Measurements from ENCODE around the gene TBC1D22A. TPM values are rescaled to one million over a fixed set of nuclear protein-coding genes. Genes with fewer than 3 reads are reported as not detected.

TBC1D22A gene
- total RNA-seq, 1 donor, result 17.7 TPM

DNA sequence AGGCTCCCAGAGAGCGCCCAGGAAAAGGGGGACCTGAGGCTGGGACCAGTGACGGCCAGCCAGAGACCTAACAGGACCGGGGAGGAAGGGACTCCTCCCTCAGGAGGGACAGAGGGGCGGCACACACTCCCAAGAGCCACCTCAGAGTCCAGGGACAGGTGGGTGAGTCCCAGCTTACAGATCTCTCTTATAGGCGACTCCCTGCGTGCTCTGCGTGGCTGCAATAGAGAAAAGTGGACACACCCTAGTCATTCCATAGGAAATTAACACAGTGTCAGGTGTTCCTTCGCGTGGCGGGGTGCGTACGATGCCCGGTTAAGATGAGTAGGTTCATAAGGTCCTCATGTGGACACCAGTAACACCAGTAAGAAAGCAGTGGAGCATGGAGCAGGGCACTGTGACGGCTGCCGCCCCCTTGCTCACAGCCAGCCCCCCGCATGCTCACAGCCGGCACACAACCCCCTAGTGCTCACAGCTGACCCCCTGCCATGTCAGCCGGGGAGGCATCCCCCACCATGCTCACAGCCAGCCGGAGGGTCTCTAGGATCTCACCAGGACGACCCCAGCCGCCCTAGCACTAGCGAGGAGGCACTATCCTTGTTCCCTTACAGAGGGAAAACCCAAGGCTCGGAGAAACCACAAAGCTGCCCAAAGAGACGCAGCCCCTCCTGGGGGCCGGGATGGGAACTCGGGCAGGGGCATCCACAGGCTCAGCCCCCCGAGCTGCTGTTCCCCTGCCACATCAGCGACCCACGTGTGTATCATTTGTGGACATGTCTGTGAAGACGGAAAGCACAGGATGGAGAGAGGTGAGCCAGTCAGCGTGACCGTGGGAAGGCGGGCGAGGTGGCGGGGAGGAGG lies 426.8 kb downstream of the TBC1D22A start:
- Histone ChIP-seq H4K20me1 (ENCODE audit: insufficient read depth, low read length) (no peaks in the 10 kb centered on the region), H3K36me3 (ENCODE audit: insufficient read depth, low read length) (no peaks in the 10 kb centered on the region), H2AFZ (ENCODE audit: low read length) (no peak overlapping the region), H3K9me3 (ENCODE audit: low read depth, low read length) (no peaks in the 10 kb centered on the region), H3K79me2 (ENCODE audit: insufficient read depth, low read length) (no peaks in the 10 kb centered on the region), H3K27ac (ENCODE audit: low read depth, low read length) (no peak overlapping the region), H3K4me2 (ENCODE audit: insufficient read depth, low read length) (no peak overlapping the region), H3K4me3 (ENCODE audit: insufficient read depth, low read length) (no peak overlapping the region), H3K27me3 (ENCODE audit: insufficient read depth, low read length) (no peaks in the 10 kb centered on the region), H3K4me1 (ENCODE audit: insufficient read depth, low read length) (no peaks in the 10 kb centered on the region)
- peak; percentile 68 for DNase-seq (ENCODE audit: insufficient read length, low spot score, missing footprints)
- TF ChIP-seq, protein P1, sequence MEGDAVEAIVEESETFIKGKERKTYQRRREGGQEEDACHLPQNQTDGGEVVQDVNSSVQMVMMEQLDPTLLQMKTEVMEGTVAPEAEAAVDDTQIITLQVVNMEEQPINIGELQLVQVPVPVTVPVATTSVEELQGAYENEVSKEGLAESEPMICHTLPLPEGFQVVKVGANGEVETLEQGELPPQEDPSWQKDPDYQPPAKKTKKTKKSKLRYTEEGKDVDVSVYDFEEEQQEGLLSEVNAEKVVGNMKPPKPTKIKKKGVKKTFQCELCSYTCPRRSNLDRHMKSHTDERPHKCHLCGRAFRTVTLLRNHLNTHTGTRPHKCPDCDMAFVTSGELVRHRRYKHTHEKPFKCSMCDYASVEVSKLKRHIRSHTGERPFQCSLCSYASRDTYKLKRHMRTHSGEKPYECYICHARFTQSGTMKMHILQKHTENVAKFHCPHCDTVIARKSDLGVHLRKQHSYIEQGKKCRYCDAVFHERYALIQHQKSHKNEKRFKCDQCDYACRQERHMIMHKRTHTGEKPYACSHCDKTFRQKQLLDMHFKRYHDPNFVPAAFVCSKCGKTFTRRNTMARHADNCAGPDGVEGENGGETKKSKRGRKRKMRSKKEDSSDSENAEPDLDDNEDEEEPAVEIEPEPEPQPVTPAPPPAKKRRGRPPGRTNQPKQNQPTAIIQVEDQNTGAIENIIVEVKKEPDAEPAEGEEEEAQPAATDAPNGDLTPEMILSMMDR (IDR thresholded peaks at IDR 0.05; ENCODE audit: extremely low read depth, low read depth, low read length), result no peak

DNA sequence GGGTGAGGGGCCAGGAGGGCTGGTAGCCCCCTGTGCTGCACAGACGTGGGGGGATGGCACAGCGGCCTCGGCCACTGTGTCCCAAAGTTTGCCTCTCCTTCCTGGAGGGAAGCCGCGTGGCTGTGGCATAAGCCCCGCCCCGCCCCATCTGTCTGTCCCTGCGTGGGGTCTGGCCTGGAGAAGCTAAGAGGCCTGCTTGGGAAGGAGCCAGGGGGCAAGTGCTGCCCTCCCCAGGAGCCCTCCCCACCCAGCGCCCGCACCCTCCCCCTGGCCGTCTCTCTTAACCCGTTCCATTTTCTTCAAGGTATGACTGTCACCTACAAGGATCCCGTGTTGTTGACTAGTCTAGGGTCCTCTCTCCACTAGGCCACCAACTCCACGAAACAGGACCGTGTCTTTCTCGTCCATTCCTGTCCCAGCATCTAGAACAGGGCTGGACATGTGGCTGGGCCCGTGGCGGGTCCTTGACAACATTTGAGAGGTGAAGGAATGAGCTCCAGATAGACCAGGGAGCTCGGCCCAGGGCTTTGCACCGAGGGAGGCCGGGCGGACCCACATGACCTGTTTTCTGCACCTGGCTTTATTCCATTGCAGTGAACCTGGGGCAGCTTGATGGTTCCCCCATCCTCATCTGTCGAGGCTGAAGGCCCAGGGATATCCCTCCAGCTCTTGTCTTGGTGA lies 428.0 kb downstream of the TBC1D22A start:
- no peak overlapping the region for H3K4me3 ChIP-seq (ENCODE audit: insufficient read depth, low read length)
- DNase-seq (ENCODE audit: insufficient read length, low spot score, missing footprints), result peak; percentile 48
- H3K79me2 ChIP-seq (ENCODE audit: insufficient read depth, low read length), result no peaks in the 10 kb centered on the region
- H4K20me1 ChIP-seq (ENCODE audit: insufficient read depth, low read length), result no peaks in the 10 kb centered on the region
- TF ChIP-seq, protein P1 (IDR thresholded peaks at IDR 0.05; ENCODE audit: extremely low read depth, low read depth, low read length), result no peak
- H3K9me3 ChIP-seq (ENCODE audit: low read depth, low read length), result no peaks in the 10 kb centered on the region
- H3K4me1 ChIP-seq (ENCODE audit: insufficient read depth, low read length), result no peaks in the 10 kb centered on the region
- H3K27ac ChIP-seq (ENCODE audit: low read depth, low read length), result no peak overlapping the region
- no peaks in the 10 kb centered on the region for H3K36me3 ChIP-seq (ENCODE audit: insufficient read depth, low read length)
- no peak overlapping the region for H2AFZ ChIP-seq (ENCODE audit: low read length)
- H3K4me2 ChIP-seq (ENCODE audit: insufficient read depth, low read length), result no peak overlapping the region
- H3K27me3 ChIP-seq (ENCODE audit: insufficient read depth, low read length), result no peaks in the 10 kb centered on the region

DNA sequence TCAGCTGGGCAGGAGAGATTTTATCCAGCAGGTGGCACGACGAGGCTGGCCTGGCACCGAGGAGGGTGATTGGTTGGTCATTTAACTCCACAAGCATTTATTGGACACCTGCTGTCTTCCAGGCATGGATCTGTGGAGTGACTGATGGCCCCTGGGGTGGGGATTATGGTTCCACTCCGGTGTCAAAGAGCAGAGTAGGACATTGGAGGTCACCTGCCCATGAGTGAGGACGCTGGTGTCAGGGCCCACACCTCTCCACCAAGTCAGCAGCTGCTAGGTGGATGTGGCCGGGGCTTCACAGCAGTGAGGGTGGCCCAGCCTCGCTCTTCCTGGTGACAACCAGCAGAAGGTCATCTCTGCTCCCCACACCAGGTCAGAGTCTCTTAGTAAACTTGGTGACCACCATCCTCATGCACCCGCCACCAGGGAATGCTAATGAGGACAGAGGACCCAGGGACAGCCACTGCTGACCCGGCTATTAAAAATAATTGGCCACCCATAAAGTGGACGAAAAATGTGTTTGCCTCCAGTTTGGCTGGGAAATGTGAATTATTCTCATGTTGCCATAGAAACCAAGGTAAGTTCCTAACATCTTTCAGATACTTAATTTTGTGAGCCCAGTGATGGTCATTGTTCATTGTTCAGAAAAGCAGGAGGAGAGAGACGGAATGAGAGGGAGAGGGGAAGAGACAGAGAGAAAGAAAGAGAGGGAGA lies 428.7 kb downstream of the TBC1D22A start:
- Histone ChIP-seq H3K36me3 (ENCODE audit: insufficient read depth, low read length) (no peaks in the 10 kb centered on the region), H3K4me3 (ENCODE audit: insufficient read depth, low read length) (no peak overlapping the region), H3K79me2 (ENCODE audit: insufficient read depth, low read length) (no peaks in the 10 kb centered on the region), H2AFZ (ENCODE audit: low read length) (no peak overlapping the region), H4K20me1 (ENCODE audit: insufficient read depth, low read length) (no peaks in the 10 kb centered on the region), H3K27me3 (ENCODE audit: insufficient read depth, low read length) (no peaks in the 10 kb centered on the region), H3K4me1 (ENCODE audit: insufficient read depth, low read length) (no peaks in the 10 kb centered on the region), H3K9me3 (ENCODE audit: low read depth, low read length) (no peaks in the 10 kb centered on the region), H3K27ac (ENCODE audit: low read depth, low read length) (no peak overlapping the region), H3K4me2 (ENCODE audit: insufficient read depth, low read length) (no peak overlapping the region)
- TF ChIP-seq, protein P1 (IDR thresholded peaks at IDR 0.05; ENCODE audit: extremely low read depth, low read depth, low read length), result no peak
- DNase-seq (ENCODE audit: insufficient read length, low spot score, missing footprints), result peak; percentile 63

Data from osteoblast (primary cell).